GM23338 (cell line): ENCODE results near the gene TMEM123. TPM values are rescaled to one million over a fixed set of nuclear protein-coding genes. Genes with fewer than 3 reads are reported as not detected.

Experiments
- ATAC-seq: fragments of 200-7000 bp; cut with Tn5 transposase; 3 replicates; pipeline ENCODE4 v1.9.1; 2020
- DNase-seq: peaks from one replicate; pipeline ENCODE4 v3.0.0-alpha.2; 2015; ENCODE audit warnings: low spot score
- H2AFZ ChIP-seq: fragments of 200-600 bp; sonication (generic); 2 replicates; pipeline ENCODE4 v1.8.0; 2016; ENCODE audit warnings: antibody characterized with exemption, mild to moderate bottlenecking, moderate library complexity
- H3F3A ChIP-seq: fragments of 200-600 bp; sonication (generic); replicated peaks from 2 replicates; pipeline ENCODE4 v1.8.0; 2017; ENCODE audit warnings: antibody characterized with exemption, mixed run types, low read depth
- H3K27ac ChIP-seq: fragments of 200-600 bp; sonication (generic); 2 replicates; pipeline ENCODE4 v1.6.1; 2016; ENCODE audit warnings: low read depth
- H3K27me3 ChIP-seq: fragments of 200-600 bp; sonication (generic); 2 replicates; pipeline ENCODE4 v1.8.0; 2016; ENCODE audit warnings: mild to moderate bottlenecking, mixed run types, moderate library complexity; ENCODE audit not compliant: insufficient read depth
- H3K36me3 ChIP-seq: fragments of 200-600 bp; sonication (generic); 2 replicates; pipeline ENCODE4 v1.8.0; 2016; ENCODE audit warnings: mild to moderate bottlenecking; ENCODE audit not compliant: insufficient read depth
- H3K4me1 ChIP-seq: fragments of 200-600 bp; sonication (generic); 2 replicates; pipeline ENCODE4 v1.8.0; 2016; ENCODE audit warnings: mild to moderate bottlenecking, moderate library complexity; ENCODE audit not compliant: insufficient read depth
- H3K4me2 ChIP-seq: fragments of 200-600 bp; sonication (generic); 2 replicates; pipeline ENCODE4 v1.7.1; 2017; ENCODE audit warnings: mixed run types
- H3K4me3 ChIP-seq: fragments of 200-600 bp; sonication (generic); 2 replicates; pipeline ENCODE4 v1.6.1; 2016; ENCODE audit warnings: mixed run types
- H3K79me2 ChIP-seq: fragments of 200-600 bp; sonication (generic); replicated peaks from 2 replicates; pipeline ENCODE4 v1.8.0; 2017; ENCODE audit warnings: mild to moderate bottlenecking; ENCODE audit not compliant: insufficient read depth
- H3K9me2 ChIP-seq: fragments of 200-600 bp; sonication (generic); 2 replicates; pipeline ENCODE4 v1.8.0; 2017; ENCODE audit not compliant: insufficient read depth
- H4K20me1 ChIP-seq: fragments of 200-600 bp; sonication (generic); replicated peaks from 2 replicates; pipeline ENCODE4 v1.8.0; 2017; ENCODE audit warnings: mild to moderate bottlenecking; ENCODE audit not compliant: insufficient read depth
- H3K27ac Mint-ChIP-seq: 2 replicates; pipeline ENCODE4 v1.8.0; 2020; ENCODE audit warnings: inconsistent platforms, mild to moderate bottlenecking, moderate library complexity, mixed read lengths
- H3K27me3 Mint-ChIP-seq: 3 replicates; pipeline ENCODE4 v1.8.0; 2022; ENCODE audit warnings: low read depth, mild to moderate bottlenecking, moderate library complexity, mixed read lengths, inconsistent platforms; ENCODE audit not compliant: insufficient read depth, poor library complexity
- H3K36me3 Mint-ChIP-seq: 3 replicates; pipeline ENCODE4 v1.8.0; 2021; ENCODE audit warnings: low read depth, mild to moderate bottlenecking, inconsistent platforms, moderate library complexity, mixed read lengths
- H3K4me1 Mint-ChIP-seq: 3 replicates; pipeline ENCODE4 v1.8.0; 2020; ENCODE audit warnings: mild to moderate bottlenecking, inconsistent platforms, mixed read lengths
- H3K4me3 Mint-ChIP-seq: 3 replicates; pipeline ENCODE4 v1.8.0; 2021; ENCODE audit warnings: moderate library complexity, mild to moderate bottlenecking, inconsistent platforms, mixed read lengths
- H3K9me3 Mint-ChIP-seq: 3 replicates; pipeline ENCODE4 v1.8.0; 2020; ENCODE audit warnings: moderate library complexity, mild to moderate bottlenecking, inconsistent platforms, mixed read lengths
- CREB1 ChIP-seq: fragments of 250-450 bp; sonication (Bioruptor Pico); IDR thresholded peaks from 2 replicates; pipeline ENCODE4 v1.5.0; 2020; ENCODE audit warnings: low read depth, mild to moderate bottlenecking, moderate library complexity
- ETS1 ChIP-seq: IDR thresholded peaks from 2 replicates; pipeline ENCODE4 v1.6.1; 2016; ENCODE audit warnings: antibody characterized with exemption
- EZH2 ChIP-seq: fragments of 200-600 bp; sonication (generic); IDR thresholded peaks from one replicate; pipeline ENCODE4 v1.8.0; 2017; ENCODE audit warnings: antibody characterized with exemption, mild to moderate bottlenecking, low read depth; ENCODE audit not compliant: unreplicated experiment
- EZH2phosphoT487 ChIP-seq: fragments of 200-600 bp; sonication (generic); IDR thresholded peaks from one replicate; pipeline ENCODE4 v1.8.1; 2018; ENCODE audit warnings: antibody characterized with exemption; ENCODE audit not compliant: unreplicated experiment
- JUNB ChIP-seq: IDR thresholded peaks from one replicate; pipeline ENCODE4 v1.6.1; 2016; ENCODE audit warnings: antibody characterized with exemption; ENCODE audit not compliant: unreplicated experiment
- NANOG ChIP-seq: IDR thresholded peaks from 2 replicates; pipeline ENCODE4 v1.6.1; 2016; ENCODE audit warnings: antibody characterized with exemption, borderline replicate concordance
- POLR2AphosphoS5 ChIP-seq: IDR thresholded peaks from 2 replicates; pipeline ENCODE4 v1.6.1; 2016; ENCODE audit warnings: antibody characterized with exemption, low read depth
- REST ChIP-seq: IDR thresholded peaks from one replicate; pipeline ENCODE4 v1.6.1; 2018; ENCODE audit warnings: antibody characterized with exemption; ENCODE audit not compliant: unreplicated experiment
- STAT1 ChIP-seq: IDR thresholded peaks from one replicate; pipeline ENCODE4 v1.6.1; 2016; ENCODE audit warnings: antibody characterized with exemption; ENCODE audit not compliant: unreplicated experiment
- ZNF114 ChIP-seq: fragments of 250-450 bp; sonication (Bioruptor Pico); IDR thresholded peaks from 2 replicates; pipeline ENCODE4 v1.5.0; 2020; ENCODE audit warnings: mild to moderate bottlenecking, moderate library complexity
- ZNF331 ChIP-seq: fragments of 250-450 bp; sonication (Bioruptor Pico); IDR thresholded peaks from 2 replicates; pipeline ENCODE4 v1.5.0; 2020; ENCODE audit warnings: low read depth, mild to moderate bottlenecking, moderate library complexity
- ZNF462 ChIP-seq: fragments of 250-450 bp; sonication (Bioruptor Pico); IDR thresholded peaks from 2 replicates; pipeline ENCODE4 v1.5.0; 2020; ENCODE audit warnings: mild to moderate bottlenecking, moderate library complexity
- polyA plus RNA-seq: library from polyadenylated mRNA; unstranded; fragments of >200 nt; fragmentation: Nextera tagmentation; extraction: Ambion mirVana; gene quantifications from 2 replicates; pipeline ENCODE4 v1.2.1, GENCODE V29; 2016
- total RNA-seq: library from RNA; depleted of rRNA; stranded (reverse); fragments of >200 nt; shearing (Covaris generic); gene quantifications from 2 replicates; pipeline ENCODE4 v1.2.3, GENCODE V29; 2014

TMEM123 gene
- total and polyA plus RNA-seq, 2 experiments from 2014 or later, result 44.1 to 61.0 TPM

GRCh38 chr11:102459393-102459792 lies 6.8 kb upstream of the TMEM123 start:
- Histone ChIP-seq H3K79me2 (no peaks in the 10 kb centered on the region), H4K20me1 (no peaks in the 10 kb centered on the region), H3K27ac (no peak overlapping the region), H3K27me3 (peaks cover 16% of the 10 kb centered on the region), H3K4me3 (no peak overlapping the region), H3K9me2 (no peaks in the 10 kb centered on the region), H3K4me1 (peaks cover 5% of the 10 kb centered on the region), H3K4me2 (no peak overlapping the region), H3K36me3 (no peaks in the 10 kb centered on the region), H3F3A (no peaks in the 10 kb centered on the region), H2AFZ (no peak overlapping the region)
- no peak overlapping the region for H3K27ac Mint-ChIP-seq
- ATAC-seq, result no peak
- H3K27me3 Mint-ChIP-seq, result peaks cover 6% of the 10 kb centered on the region
- no peaks in the 10 kb centered on the region for H3K36me3 Mint-ChIP-seq
- TF ChIP-seq STAT1 (no peak), EZH2phosphoT487 (no peak), ZNF462 (no peak), NANOG (no peak), ZNF114 (CRISPR knock-in tag) (no peak), JUNB (no peak), ETS1 (no peak), POLR2AphosphoS5 (no peak), EZH2 (no peak), ZNF331 (no peak), REST (no peak), CREB1 (CRISPR knock-in tag) (no peak)
- peaks cover 14% of the 10 kb centered on the region for H3K4me1 Mint-ChIP-seq
- H3K9me3 Mint-ChIP-seq, result no peaks in the 10 kb centered on the region
- H3K4me3 Mint-ChIP-seq, result no peak overlapping the region
- no peak for DNase-seq
